C4-2B (cell line): ENCODE data around the gene BTBD9.

ENCODE experiments used
- H3K27ac ChIP-seq: fragments of 450-650 bp; 2 replicates; pipeline ENCODE4 v1.5.1; 2017
- ZFX ChIP-seq: fragments of 450-650 bp; IDR thresholded peaks from 2 replicates; pipeline ENCODE4 v1.6.1; 2017
- TF ChIP-seq, protein P1 (sequence below): fragments of 450-650 bp; conservative IDR thresholded peaks from 2 replicates; pipeline ENCODE4 v1.5.1; 2017; ENCODE audit warnings: mild to moderate bottlenecking

The BTBD9 gene

DNA sequence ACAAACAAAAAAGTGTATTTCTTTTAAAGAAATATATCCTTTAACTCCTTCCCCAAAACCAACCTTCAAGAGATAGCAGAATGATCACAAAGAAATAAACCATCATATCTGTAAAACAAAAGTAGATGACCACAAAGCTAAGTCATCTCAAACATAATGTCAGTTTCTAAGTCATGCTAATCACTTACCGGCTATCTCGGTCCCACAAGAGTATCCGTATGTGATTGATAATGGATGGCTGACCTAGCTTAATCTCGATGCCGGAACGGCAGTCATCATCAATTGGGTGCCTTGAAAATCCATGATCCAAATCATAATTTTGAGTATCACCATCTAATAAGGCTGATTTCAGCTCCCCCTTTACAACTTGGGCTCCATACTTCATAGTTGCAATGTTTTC, 59.7 kb downstream of the BTBD9 start:
- no peak overlapping the region for H3K27ac ChIP-seq
- TF ChIP-seq, protein P1, sequence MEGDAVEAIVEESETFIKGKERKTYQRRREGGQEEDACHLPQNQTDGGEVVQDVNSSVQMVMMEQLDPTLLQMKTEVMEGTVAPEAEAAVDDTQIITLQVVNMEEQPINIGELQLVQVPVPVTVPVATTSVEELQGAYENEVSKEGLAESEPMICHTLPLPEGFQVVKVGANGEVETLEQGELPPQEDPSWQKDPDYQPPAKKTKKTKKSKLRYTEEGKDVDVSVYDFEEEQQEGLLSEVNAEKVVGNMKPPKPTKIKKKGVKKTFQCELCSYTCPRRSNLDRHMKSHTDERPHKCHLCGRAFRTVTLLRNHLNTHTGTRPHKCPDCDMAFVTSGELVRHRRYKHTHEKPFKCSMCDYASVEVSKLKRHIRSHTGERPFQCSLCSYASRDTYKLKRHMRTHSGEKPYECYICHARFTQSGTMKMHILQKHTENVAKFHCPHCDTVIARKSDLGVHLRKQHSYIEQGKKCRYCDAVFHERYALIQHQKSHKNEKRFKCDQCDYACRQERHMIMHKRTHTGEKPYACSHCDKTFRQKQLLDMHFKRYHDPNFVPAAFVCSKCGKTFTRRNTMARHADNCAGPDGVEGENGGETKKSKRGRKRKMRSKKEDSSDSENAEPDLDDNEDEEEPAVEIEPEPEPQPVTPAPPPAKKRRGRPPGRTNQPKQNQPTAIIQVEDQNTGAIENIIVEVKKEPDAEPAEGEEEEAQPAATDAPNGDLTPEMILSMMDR, result no peak
- no peak for TF ChIP-seq ZFX

DNA sequence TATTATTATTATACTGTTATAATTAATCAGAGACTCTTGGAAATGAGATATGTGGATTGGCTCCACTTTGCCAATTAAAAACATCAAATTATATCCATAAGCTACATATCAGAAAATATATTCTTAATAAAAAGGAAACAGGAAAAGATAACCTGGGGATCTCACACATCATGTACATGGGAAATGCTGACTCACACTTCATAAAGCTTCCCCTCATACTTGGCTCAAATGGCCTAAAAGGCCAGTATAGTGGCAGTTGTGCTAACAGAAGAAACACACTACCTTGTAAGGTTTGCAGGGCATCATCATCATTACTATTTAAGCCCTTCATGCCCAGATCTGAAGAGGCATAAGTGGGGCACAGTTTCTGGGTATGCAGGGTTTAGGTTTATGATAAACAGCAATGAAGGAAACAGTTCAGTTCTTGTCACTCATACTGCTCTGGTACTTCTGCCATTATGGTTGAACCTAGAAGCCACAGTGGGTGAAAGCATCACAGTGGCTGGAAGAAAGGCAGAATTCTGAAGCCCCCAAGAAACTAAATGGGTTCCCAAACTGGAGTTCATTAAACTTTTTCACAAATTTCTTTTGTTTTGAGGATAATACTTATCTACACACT, 60.6 kb downstream of the BTBD9 start:
- TF ChIP-seq ZFX, result no peak
- TF ChIP-seq, protein P1, result no peak
- no peak overlapping the region for H3K27ac ChIP-seq

DNA sequence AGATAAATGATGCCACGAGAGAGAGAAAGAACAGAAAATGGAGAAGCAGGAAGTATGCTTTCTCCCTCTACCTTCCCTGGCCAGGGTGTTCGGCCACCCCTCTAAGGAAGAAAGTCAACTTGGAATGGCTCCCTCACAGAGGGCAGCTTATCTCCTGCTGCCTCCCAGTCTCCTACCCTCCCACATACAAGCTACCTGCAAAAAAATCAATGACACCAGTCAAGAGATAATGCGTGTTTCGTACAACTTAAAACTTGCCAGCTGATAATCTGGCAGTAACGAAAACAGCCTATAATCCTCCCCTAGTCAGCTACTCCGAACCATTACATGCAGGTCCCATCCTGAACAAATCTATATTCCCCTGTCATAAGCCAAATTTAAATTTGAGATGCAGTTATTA, 61.7 kb downstream of the BTBD9 start:
- no peak overlapping the region for H3K27ac ChIP-seq
- TF ChIP-seq, protein P1, result no peak
- TF ChIP-seq ZFX, result no peak

DNA sequence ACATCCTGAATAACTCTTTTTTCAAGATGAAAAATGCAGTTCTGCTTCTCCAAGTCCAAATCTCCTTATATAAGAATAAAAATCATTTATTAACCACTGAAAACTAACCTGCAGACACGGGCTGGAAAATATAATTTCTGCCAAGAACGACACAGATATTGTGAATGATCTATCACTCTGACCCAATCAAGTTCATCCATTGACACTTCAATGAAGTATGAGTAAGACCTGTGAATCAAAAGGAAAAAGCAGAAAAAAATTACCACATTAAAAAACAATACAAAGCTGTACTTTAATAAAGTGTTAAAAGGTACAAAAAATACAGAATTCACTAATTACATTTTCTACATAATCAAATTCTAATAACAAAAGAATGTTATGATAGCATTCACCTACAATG, 62.2 kb downstream of the BTBD9 start:
- H3K27ac ChIP-seq, result no peak overlapping the region
- TF ChIP-seq, protein P1, result no peak
- no peak for TF ChIP-seq ZFX

DNA sequence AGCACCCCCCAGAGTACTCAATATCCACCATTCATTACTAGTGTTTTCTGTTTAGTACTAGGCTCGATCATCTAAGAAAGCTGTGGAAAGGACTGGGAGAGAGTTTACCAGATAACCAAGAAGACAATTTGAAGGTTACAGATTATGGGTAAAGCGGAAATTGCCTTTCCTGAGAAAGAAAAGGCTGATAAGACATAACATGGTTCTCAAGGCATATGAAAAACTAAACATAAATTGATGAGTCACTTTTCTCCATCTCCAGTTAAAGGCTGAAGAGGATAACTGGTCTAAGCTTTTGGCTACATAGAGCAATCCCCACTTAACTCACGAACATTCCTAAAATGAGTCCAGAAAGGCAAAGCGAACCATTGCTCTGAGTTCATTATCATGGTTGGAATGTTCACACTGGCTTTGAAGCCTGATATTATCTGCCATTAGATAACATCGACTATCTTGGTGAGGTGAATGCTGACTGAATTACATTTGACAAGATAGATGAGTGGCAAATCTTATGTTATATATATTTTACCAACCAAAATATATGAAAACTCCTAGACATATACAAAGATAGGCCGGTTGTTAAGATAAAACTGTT, 65.8 kb downstream of the BTBD9 start:
- no peak overlapping the region for H3K27ac ChIP-seq
- TF ChIP-seq ZFX, result no peak
- TF ChIP-seq, protein P1, result no peak

DNA sequence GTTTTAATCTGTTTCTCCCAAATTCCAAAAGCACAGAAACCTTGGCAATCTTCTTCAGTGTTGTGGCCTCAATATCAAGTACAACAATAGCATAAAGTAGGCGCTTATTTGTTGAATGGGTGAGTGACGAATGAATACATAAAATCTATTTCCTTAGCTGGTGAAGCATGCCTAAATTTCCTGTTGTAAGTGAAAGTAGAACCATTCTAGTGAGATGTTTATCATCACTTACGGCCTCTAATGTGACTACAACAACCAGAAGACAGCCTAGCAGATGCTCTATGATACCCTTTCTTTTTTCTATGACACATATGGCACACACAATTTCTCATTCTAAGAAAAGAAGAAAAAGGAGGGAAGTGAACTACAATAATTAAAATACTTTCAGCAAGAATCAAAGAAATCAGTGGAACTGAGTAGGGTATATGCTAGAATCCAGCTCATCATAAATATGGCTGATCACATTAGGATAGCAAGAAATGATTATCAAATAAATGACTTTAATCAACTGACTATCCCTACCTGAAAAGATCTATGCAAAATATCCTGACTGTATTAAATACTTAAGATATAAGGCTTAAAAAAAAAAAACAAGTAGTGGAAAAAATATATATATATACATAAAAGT, 67.4 kb downstream of the BTBD9 start:
- no peak overlapping the region for H3K27ac ChIP-seq
- no peak for TF ChIP-seq ZFX
- TF ChIP-seq, protein P1, result no peak

DNA sequence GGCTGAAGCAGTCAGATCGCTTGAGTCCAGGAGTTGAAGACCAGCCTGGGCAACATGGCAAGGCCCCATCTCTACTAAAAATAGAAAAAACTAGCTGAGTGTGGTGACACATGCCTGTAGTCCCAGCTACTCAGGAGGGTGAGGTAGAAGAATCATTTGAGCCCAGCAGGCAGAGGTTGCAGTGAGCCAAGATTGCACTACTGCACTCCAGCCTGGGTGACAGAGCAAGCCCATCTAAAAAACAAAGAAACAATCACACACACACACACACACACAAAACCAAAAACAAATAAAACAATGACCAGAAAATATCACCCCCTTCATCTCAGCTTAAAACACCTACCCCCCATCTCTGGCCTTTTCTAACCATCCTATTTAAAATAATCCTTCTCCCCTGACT, 68.0 kb downstream of the BTBD9 start:
- TF ChIP-seq, protein P1, result no peak
- no peak for TF ChIP-seq ZFX
- H3K27ac ChIP-seq, result no peak overlapping the region
